Mesodermal cell (in vitro differentiated cells): ENCODE results near the gene MGRN1.

ENCODE experiments used
- H3K27ac ChIP-seq: 2 replicates; pipeline ENCODE4 v1.7.0; 2013; ENCODE audit warnings: mild to moderate bottlenecking, low read depth, low read length, moderate library complexity; ENCODE audit not compliant: severe bottlenecking
- H3K36me3 ChIP-seq: 2 replicates; pipeline ENCODE4 v1.7.1; 2013; ENCODE audit warnings: mild to moderate bottlenecking, low read length, moderate library complexity; ENCODE audit not compliant: control insufficient read depth, insufficient read depth
- H3K4me1 ChIP-seq: one replicate; pipeline ENCODE4 v1.7.1; 2013; ENCODE audit warnings: mild to moderate bottlenecking, low read length; ENCODE audit not compliant: insufficient read depth, control insufficient read depth, poor library complexity, severe bottlenecking
- H3K4me3 ChIP-seq: 2 replicates; pipeline ENCODE4 v1.7.0; 2013; ENCODE audit warnings: low read length, control low read depth, mild to moderate bottlenecking; ENCODE audit not compliant: insufficient read depth, poor library complexity, severe bottlenecking; ENCODE audit errors: extremely low read depth
- H3K9me3 ChIP-seq: 2 replicates; pipeline ENCODE4 v1.7.1; 2013; ENCODE audit warnings: mild to moderate bottlenecking, low read length, moderate library complexity; ENCODE audit not compliant: control insufficient read depth
- WGBS, 2 experiments: methylation state at CpG; one replicate each; pipeline ENCODE4 v1.1.5; 2013; ENCODE audit warnings: missing lambda C conversion rate in 2 of 2; ENCODE audit not compliant: insufficient coverage in 2 of 2; 5-methylcytosine and 5-hydroxymethylcytosine counted together

MGRN1 gene

GRCh38 chr16:4664538-4665418, 40.2 kb downstream of the MGRN1 start:
- WGBS, 2 experiments, result 89 to 93% methylated on average over 14 to 24 of the region's 26 CpGs

GRCh38 chr16:4666537-4667202, 42.0 kb downstream of the MGRN1 start:
- no peak overlapping the region for H3K4me3 ChIP-seq
- H3K36me3 ChIP-seq, result peaks cover 78% of the 10 kb centered on the region

More at GRCh38 chr16:4664538-4665418, 40.2 kb downstream of the MGRN1 start:
- Histone ChIP-seq H3K36me3 (peaks cover 74% of the 10 kb centered on the region), H3K4me3 (no peak overlapping the region), H3K9me3 (no peaks in the 10 kb centered on the region), H3K27ac (no peak overlapping the region), H3K4me1 (no peaks in the 10 kb centered on the region)

GRCh38 chr16:4667203-4667963, 42.8 kb downstream of the MGRN1 start:
- no peak overlapping the region for H3K27ac ChIP-seq
- H3K4me3 ChIP-seq, result no peak overlapping the region
- H3K9me3 ChIP-seq, result no peaks in the 10 kb centered on the region
- H3K4me1 ChIP-seq, result no peaks in the 10 kb centered on the region
- H3K36me3 ChIP-seq, result peaks cover 83% of the 10 kb centered on the region
- 92 to 93% methylated on average over 20 of the region's 20 CpGs for WGBS, 2 experiments

More at GRCh38 chr16:4666537-4667202, 42.0 kb downstream of the MGRN1 start:
- no peaks in the 10 kb centered on the region for H3K4me1 ChIP-seq
- 95% methylated on average over 14 to 20 of the region's 20 CpGs for WGBS, 2 experiments
- no peak overlapping the region for H3K27ac ChIP-seq
- H3K9me3 ChIP-seq, result no peaks in the 10 kb centered on the region

- no peaks in the 10 kb centered on the region for H3K4me1 ChIP-seq
- WGBS, 2 experiments, result 94% methylated on average over 10 of the region's 10 CpGs
Measured at GRCh38 chr16:4668313-4668960, 43.8 kb downstream of the MGRN1 start.

GRCh38 chr16:4673387-4674046, 48.9 kb downstream of the MGRN1 start:
- Histone ChIP-seq H3K9me3 (no peaks in the 10 kb centered on the region), H3K4me3 (no peak overlapping the region), H3K27ac (no peak overlapping the region), H3K4me1 (peaks cover 6% of the 10 kb centered on the region), H3K36me3 (peaks cover 64% of the 10 kb centered on the region)
- WGBS, 2 experiments, result 94 to 97% methylated on average over 31 to 32 of the region's 33 CpGs

More at GRCh38 chr16:4668313-4668960, 43.8 kb downstream of the MGRN1 start:
- peaks cover 85% of the 10 kb centered on the region for H3K36me3 ChIP-seq
- H3K27ac ChIP-seq, result no peak overlapping the region
- H3K9me3 ChIP-seq, result no peaks in the 10 kb centered on the region
- no peak overlapping the region for H3K4me3 ChIP-seq

- H3K4me1 ChIP-seq, result peaks cover 6% of the 10 kb centered on the region
- no peak overlapping the region for H3K4me3 ChIP-seq
- no peak overlapping the region for H3K27ac ChIP-seq
- no peaks in the 10 kb centered on the region for H3K9me3 ChIP-seq
- 93 to 100% methylated on average over 2 of the region's 9 CpGs for WGBS, 2 experiments
- peaks cover 55% of the 10 kb centered on the region for H3K36me3 ChIP-seq
Measured at GRCh38 chr16:4674926-4675530, 50.4 kb downstream of the MGRN1 start.

- H3K4me1 ChIP-seq, result peaks cover 6% of the 10 kb centered on the region
- H3K9me3 ChIP-seq, result no peaks in the 10 kb centered on the region
- WGBS, 2 experiments, result 82 to 88% methylated on average over 22 of the region's 23 CpGs
- H3K27ac ChIP-seq, result peak overlapping the region; percentile 76
- H3K36me3 ChIP-seq, result peaks cover 57% of the 10 kb centered on the region
- no peak overlapping the region for H3K4me3 ChIP-seq
Measured at GRCh38 chr16:4675864-4676786, 51.5 kb downstream of the MGRN1 start.

GRCh38 chr16:4676831-4677230, 52.2 kb downstream of the MGRN1 start:
- no peaks in the 10 kb centered on the region for H3K9me3 ChIP-seq
- H3K36me3 ChIP-seq, result peaks cover 56% of the 10 kb centered on the region
- H3K27ac ChIP-seq, result no peak overlapping the region
- 88 to 97% methylated on average over 9 of the region's 11 CpGs for WGBS, 2 experiments
- no peak overlapping the region for H3K4me3 ChIP-seq
- H3K4me1 ChIP-seq, result peaks cover 6% of the 10 kb centered on the region

GRCh38 chr16:4677390-4677789, 52.8 kb downstream of the MGRN1 start:
- 96 to 100% methylated on average over 16 to 17 of the region's 17 CpGs for WGBS, 2 experiments
- peaks cover 58% of the 10 kb centered on the region for H3K36me3 ChIP-seq
- no peak overlapping the region for H3K27ac ChIP-seq

More at GRCh38 chr16:4677390-4677789, 52.8 kb downstream of the MGRN1 start:
- Histone ChIP-seq H3K4me3 (no peak overlapping the region), H3K4me1 (peaks cover 6% of the 10 kb centered on the region), H3K9me3 (no peaks in the 10 kb centered on the region)
